Kidney epithelial cell (primary cell): ENCODE data around the gene SHC2. TPM values are rescaled to one million over a fixed set of nuclear protein-coding genes. Genes with fewer than 3 reads are reported as not detected.

Source experiments
- DNase-seq: peaks from one replicate; pipeline ENCODE4 v3.0.0-alpha.2; 2010; ENCODE audit warnings: low read depth
- H3K27me3 ChIP-seq: 2 replicates; pipeline ENCODE4 v1.6.0; 2011; ENCODE audit warnings: low read length; ENCODE audit not compliant: control insufficient read depth, insufficient read depth
- H3K36me3 ChIP-seq: 2 replicates; pipeline ENCODE4 v1.5.1; 2011; ENCODE audit warnings: low read length; ENCODE audit not compliant: control insufficient read depth, insufficient read depth
- H3K4me3 ChIP-seq: 2 replicates; pipeline ENCODE4 v1.5.1; 2011; ENCODE audit warnings: low read depth, mild to moderate bottlenecking, control low read depth, low read length
- total RNA-seq: library from RNA; depleted of rRNA; stranded (reverse); fragments of >200 nt; gene quantifications from 2 replicates; pipeline ENCODE4 v1.2.3, GENCODE V29; 2015
- TF ChIP-seq, protein P1 (sequence below): IDR thresholded peaks from 2 replicates; pipeline ENCODE4 v1.5.1; 2011; ENCODE audit warnings: mild to moderate bottlenecking, moderate library complexity, low read length, control low read depth, inconsistent platforms; ENCODE audit not compliant: insufficient read depth, poor library complexity, severe bottlenecking

The SHC2 gene
- total RNA-seq, 1 donor from 2014 or later, result 15.2 TPM

DNA sequence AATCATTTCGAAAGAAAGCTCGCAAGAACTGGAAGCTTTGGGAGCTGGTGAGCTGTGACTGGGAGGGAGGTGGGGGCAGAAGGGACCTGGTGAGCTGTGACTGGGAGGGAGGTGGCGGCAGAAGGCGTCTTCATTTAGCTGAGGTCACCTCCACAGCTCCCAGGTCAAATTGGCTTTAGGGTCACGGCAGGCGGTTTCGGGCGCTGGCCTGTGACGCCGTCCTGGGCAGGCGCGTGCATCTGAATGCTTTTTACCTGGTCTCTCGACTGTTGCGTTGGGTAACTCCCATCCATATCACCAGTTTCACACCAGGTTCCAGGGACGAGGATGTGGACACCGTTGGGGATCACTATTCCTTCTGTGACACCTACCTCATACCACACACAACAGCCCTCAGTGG is 81.0 kb downstream of the SHC2 start:
- Histone ChIP-seq H3K4me3 (no peak overlapping the region), H3K27me3 (peaks cover 22% of the 10 kb centered on the region), H3K36me3 (no peaks in the 10 kb centered on the region)
- TF ChIP-seq, protein P1, sequence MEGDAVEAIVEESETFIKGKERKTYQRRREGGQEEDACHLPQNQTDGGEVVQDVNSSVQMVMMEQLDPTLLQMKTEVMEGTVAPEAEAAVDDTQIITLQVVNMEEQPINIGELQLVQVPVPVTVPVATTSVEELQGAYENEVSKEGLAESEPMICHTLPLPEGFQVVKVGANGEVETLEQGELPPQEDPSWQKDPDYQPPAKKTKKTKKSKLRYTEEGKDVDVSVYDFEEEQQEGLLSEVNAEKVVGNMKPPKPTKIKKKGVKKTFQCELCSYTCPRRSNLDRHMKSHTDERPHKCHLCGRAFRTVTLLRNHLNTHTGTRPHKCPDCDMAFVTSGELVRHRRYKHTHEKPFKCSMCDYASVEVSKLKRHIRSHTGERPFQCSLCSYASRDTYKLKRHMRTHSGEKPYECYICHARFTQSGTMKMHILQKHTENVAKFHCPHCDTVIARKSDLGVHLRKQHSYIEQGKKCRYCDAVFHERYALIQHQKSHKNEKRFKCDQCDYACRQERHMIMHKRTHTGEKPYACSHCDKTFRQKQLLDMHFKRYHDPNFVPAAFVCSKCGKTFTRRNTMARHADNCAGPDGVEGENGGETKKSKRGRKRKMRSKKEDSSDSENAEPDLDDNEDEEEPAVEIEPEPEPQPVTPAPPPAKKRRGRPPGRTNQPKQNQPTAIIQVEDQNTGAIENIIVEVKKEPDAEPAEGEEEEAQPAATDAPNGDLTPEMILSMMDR, result no peak
- no peak for DNase-seq

DNA sequence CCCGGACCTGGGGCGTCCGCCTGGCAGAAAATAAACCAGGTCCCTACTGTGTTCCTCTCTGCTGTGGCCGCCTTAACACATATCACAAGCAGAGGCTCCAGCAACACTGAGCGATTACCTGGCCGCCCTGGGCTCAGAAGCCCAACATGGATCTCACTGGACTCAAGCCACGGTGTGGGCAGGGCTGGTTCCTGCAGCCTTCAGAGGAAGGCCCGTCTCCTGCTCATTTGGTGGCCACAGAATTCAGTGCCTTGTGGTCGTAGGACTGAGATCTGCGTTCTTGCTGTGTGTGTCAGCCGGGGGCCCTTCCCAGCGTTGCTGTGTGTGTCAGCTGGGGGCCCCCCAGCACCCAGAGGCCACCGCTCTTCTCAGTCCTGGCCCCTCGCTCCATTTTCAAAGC is 82.1 kb downstream of the SHC2 start:
- DNase-seq, result no peak
- Histone ChIP-seq H3K36me3 (no peaks in the 10 kb centered on the region), H3K4me3 (no peak overlapping the region), H3K27me3 (peaks cover 25% of the 10 kb centered on the region)
- TF ChIP-seq, protein P1, result no peak

DNA sequence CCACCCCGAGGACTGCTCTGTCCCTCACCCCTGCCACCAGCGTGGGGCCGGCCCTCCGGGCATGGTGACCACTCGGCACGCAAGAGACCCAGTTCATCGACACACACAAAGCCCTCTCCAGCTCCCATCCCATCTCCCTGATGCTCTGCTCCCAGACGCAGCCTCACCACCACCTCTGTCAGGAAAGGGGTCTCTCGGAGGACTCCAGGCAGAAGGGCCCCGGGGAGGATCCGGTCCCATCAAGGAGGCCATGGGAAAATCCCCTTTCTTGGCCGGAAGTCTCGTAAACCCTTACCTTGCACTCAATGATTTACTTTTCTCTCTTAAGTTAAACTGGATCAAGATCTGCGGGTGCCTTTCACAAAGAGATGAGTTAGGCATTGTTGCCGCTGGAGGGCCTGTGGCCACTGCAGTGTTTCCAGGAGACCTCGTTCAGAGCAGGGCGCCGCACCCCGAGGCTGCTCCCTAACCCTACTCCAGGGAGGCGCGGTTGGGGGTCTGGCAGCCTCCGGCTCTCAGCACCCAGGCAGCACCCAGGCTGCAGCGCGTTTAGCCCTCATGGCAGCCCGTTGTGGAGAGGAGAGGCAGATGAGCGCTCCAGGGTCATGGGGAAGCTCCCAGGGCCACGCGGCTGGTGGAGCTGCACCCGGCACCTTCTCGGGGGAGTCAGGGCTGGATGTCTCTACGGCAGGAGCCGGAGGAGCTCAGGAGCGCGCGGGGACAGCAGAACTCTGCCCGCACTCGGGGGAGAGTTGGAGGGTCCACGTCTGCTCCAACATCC is 82.8 kb downstream of the SHC2 start:
- TF ChIP-seq, protein P1, result no peak
- H3K27me3 ChIP-seq, result peaks cover 30% of the 10 kb centered on the region
- no peak overlapping the region for H3K4me3 ChIP-seq
- H3K36me3 ChIP-seq, result no peaks in the 10 kb centered on the region
- DNase-seq, result no peak

DNA sequence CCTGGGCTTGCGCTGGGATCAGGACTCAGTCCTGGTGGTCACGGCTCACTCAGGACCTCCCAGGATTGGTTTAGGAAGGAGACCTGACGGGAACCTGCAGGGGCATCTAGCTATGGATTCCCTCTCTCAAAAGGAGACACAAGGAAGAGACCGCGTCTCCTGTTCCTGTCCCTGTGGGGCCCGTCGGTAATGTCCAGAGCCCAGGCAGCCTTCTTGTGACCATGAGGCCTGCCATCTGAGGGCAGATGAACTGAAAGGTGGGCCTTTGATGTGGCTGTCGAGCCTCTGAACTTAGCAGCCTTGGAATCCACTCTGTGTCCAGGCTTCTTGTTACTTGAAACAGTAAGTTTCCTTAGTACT is 84.7 kb downstream of the SHC2 start:
- no peak for DNase-seq
- Histone ChIP-seq H3K27me3 (peaks cover 46% of the 10 kb centered on the region), H3K4me3 (no peak overlapping the region), H3K36me3 (no peaks in the 10 kb centered on the region)
- TF ChIP-seq, protein P1, result no peak

DNA sequence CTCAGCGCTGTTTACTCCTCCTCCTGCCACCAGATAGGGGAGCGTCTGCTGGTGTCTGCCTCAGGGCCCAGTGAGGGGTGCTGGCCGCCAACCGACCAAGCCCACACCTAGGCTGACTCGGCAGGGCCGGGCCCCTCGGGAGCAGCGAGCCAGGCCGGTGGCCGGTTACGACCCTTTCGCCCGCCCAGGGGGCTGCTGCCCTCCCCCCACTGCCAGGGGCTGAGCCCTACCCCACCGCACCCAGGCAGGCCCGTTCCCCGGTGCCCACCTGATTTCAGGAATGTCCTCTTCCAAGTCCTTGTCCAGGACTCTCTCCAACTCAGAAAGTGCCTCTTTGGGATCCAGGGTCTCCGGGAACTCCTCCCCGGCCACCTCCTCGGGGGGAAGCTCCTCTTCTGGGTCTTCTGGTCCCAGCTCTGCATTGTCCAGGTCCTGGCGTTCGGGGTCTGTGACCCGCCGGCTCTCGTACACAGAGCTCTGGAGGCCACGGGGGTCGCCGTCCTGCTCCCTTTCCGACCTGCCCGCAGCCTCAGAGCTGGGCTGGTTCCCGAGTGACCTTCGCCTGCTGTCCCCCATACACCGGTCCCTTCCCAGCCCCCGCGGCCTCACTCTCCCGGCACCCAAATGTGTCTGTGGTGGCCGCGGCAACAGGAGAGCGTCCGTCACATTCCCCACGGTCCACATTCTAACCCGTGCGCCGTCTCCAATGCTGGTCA is 85.3 kb downstream of the SHC2 start:
- TF ChIP-seq, protein P1, result no peak
- Histone ChIP-seq H3K27me3 (peaks cover 51% of the 10 kb centered on the region), H3K4me3 (no peak overlapping the region), H3K36me3 (no peaks in the 10 kb centered on the region)
- no peak for DNase-seq
